Measurements from ENCODE around the gene OPRD1.
A peak's percentile ranks its signal among the peaks of the same experiment; 100 is the strongest.

Gene OPRD1

DNA sequence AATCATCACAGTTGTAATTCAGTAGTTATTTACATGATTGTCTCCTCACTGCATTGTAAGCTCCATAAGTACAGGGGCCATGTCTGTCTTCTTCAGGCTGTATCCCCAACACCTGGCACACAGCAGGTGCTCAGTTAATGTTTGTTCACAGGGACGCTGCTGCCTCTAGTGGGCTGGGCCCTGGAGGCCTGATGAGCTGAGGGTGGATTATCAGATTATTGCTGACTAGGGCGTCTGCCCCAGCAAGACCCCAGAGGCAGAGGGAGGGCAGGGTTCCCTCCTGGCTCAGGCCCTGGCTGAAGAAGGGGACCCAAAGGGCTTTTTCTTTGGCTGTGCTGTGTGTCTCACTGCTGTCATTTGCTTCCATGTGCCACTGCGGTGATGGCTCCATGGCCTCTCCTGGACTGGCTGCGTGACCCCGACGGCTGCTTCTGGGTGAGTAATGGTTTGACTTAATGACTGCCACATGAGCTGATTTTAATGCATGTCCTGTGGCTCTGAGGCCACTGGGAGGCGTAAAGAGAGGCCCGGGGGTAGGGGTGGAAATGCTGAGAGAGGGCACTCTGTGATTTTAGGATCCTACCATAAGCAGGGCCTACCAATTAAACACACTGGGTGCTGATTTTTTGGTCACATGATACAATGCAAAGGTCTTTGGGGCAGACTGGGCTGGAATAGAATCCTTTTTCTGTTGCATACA lies 81.6 kb downstream of the OPRD1 start:
- TF ChIP-seq TCF12 (IDR thresholded peaks at IDR 0.05; ENCODE audit: low read depth) (no peak), EP300 (IDR thresholded peaks at IDR 0.05; ENCODE audit: borderline replicate concordance) (no peak), CREB1 (IDR thresholded peaks at IDR 0.05; ENCODE audit: low read depth) (no peak), RAD21 (IDR thresholded peaks at IDR 0.05; ENCODE audit: low read depth) (peak; percentile 14; the same call in 1 of the 2 replicates), ZBTB7A (IDR thresholded peaks at IDR 0.05; ENCODE audit: low read depth) (no peak), CEBPB (IDR thresholded peaks at IDR 0.05) (no peak)
- TF ChIP-seq, protein P1, sequence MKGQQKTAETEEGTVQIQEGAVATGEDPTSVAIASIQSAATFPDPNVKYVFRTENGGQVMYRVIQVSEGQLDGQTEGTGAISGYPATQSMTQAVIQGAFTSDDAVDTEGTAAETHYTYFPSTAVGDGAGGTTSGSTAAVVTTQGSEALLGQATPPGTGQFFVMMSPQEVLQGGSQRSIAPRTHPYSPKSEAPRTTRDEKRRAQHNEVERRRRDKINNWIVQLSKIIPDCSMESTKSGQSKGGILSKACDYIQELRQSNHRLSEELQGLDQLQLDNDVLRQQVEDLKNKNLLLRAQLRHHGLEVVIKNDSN (IDR thresholded peaks at IDR 0.05): no peak

DNA sequence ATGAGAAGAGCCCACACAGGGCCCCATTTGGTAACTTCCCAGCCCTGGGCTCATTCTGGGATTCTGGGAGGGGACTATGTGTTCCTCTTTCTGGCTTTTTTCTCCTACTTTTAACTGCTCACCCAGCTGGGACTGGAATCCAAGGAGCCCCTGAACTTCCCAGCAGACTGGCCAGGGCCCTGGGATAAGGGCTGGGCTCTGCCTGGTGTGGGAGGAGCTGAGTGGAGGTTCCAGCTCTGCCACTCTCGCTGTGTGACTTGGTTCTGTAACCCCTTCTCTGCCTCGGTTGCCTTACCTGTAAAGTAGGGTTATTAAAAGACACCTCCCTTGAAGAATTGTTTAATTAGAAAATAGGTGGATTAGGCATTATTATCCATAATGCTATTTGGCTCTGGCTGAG lies 82.8 kb downstream of the OPRD1 start:
- TF ChIP-seq YY1 (IDR thresholded peaks at IDR 0.05; ENCODE audit: low read depth): no peak
- TF ChIP-seq NFIC (IDR thresholded peaks at IDR 0.05): no peak
- TF ChIP-seq ZBTB7A (IDR thresholded peaks at IDR 0.05; ENCODE audit: low read depth): no peak
- TF ChIP-seq RAD21 (IDR thresholded peaks at IDR 0.05; ENCODE audit: low read depth): no peak
- no peak for TF ChIP-seq CEBPB (IDR thresholded peaks at IDR 0.05)
- TF ChIP-seq TEAD4 (IDR thresholded peaks at IDR 0.05): no peak
- TF ChIP-seq CREB1 (IDR thresholded peaks at IDR 0.05; ENCODE audit: low read depth): no peak
- TF ChIP-seq, protein P1 (IDR thresholded peaks at IDR 0.05): no peak
- TF ChIP-seq, protein P2, sequence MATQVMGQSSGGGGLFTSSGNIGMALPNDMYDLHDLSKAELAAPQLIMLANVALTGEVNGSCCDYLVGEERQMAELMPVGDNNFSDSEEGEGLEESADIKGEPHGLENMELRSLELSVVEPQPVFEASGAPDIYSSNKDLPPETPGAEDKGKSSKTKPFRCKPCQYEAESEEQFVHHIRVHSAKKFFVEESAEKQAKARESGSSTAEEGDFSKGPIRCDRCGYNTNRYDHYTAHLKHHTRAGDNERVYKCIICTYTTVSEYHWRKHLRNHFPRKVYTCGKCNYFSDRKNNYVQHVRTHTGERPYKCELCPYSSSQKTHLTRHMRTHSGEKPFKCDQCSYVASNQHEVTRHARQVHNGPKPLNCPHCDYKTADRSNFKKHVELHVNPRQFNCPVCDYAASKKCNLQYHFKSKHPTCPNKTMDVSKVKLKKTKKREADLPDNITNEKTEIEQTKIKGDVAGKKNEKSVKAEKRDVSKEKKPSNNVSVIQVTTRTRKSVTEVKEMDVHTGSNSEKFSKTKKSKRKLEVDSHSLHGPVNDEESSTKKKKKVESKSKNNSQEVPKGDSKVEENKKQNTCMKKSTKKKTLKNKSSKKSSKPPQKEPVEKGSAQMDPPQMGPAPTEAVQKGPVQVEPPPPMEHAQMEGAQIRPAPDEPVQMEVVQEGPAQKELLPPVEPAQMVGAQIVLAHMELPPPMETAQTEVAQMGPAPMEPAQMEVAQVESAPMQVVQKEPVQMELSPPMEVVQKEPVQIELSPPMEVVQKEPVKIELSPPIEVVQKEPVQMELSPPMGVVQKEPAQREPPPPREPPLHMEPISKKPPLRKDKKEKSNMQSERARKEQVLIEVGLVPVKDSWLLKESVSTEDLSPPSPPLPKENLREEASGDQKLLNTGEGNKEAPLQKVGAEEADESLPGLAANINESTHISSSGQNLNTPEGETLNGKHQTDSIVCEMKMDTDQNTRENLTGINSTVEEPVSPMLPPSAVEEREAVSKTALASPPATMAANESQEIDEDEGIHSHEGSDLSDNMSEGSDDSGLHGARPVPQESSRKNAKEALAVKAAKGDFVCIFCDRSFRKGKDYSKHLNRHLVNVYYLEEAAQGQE (IDR thresholded peaks at IDR 0.05; ENCODE audit: low read depth): no peak
- no peak for TF ChIP-seq FOXM1 (IDR thresholded peaks at IDR 0.05; ENCODE audit: borderline replicate concordance, low read depth)
- TF ChIP-seq EGR1 (IDR thresholded peaks at IDR 0.05): no peak
- TF ChIP-seq TAF1 (IDR thresholded peaks at IDR 0.05; ENCODE audit: low read depth): no peak
- TF ChIP-seq TCF12 (IDR thresholded peaks at IDR 0.05; ENCODE audit: low read depth): no peak
- no peak for TF ChIP-seq EP300 (IDR thresholded peaks at IDR 0.05; ENCODE audit: borderline replicate concordance)
- TF ChIP-seq, protein P3, sequence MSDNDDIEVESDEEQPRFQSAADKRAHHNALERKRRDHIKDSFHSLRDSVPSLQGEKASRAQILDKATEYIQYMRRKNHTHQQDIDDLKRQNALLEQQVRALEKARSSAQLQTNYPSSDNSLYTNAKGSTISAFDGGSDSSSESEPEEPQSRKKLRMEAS (IDR thresholded peaks at IDR 0.05): no peak

DNA sequence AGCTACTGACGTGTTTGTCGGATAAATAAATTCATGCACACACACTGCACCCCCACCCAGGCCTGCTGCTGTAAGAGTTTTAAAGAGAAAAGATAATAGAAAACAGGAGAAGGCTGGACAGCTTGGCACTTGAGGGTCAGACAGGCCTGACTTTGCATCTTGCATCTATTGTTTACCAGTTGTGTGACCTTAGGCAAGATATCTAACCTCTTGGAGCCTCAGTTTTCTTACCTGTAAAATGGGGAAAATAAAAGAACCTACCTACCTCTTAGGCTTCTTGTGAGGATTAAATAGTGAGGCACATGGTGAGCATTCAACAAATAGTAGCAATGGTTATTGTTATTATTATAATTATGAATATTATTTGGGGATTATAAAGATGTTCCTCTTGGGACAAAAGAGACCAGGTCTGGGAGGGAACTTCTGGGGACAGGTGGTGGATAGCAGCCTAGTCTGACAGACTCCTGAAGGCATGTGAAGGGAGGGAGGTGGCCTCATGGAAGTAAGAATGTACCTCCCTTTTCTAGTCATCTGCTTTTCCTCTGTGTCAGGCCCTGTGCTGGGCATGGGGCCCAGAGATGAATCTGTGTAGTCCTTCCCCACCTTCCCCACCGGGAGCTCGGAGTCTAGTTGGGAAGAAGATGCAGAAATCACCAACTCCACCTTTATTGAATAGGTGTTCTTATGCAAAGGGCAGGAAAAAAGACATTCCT lies 84.1 kb downstream of the OPRD1 start:
- TF ChIP-seq TEAD4 (IDR thresholded peaks at IDR 0.05) (no peak), CREB1 (IDR thresholded peaks at IDR 0.05; ENCODE audit: low read depth) (no peak), NFIC (IDR thresholded peaks at IDR 0.05) (no peak), YY1 (IDR thresholded peaks at IDR 0.05; ENCODE audit: low read depth) (no peak), CEBPB (IDR thresholded peaks at IDR 0.05) (no peak), RAD21 (IDR thresholded peaks at IDR 0.05; ENCODE audit: low read depth) (no peak), EGR1 (IDR thresholded peaks at IDR 0.05) (no peak), ZBTB7A (IDR thresholded peaks at IDR 0.05; ENCODE audit: low read depth) (no peak)
- TF ChIP-seq, protein P3 (IDR thresholded peaks at IDR 0.05): no peak

DNA sequence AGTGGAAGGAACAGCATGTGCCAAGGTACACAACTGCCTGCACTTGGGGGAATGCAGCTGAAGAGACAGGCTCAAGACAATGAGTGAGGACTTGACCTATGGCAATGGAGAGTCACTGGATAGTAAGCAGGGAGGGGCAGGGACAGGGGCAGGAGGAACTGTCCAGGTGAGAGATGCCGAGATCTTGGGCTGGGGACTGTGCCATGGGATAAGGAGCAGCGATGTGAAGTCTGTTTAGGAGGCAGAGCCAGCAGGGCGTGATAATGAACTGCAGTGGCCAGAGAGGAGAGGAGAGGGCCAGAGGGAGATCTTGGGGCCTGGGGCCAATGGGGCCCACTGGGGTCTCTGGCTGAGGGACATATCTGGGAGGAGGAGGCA lies 84.6 kb downstream of the OPRD1 start:
- TF ChIP-seq CREB1 (IDR thresholded peaks at IDR 0.05; ENCODE audit: low read depth) (no peak), EGR1 (IDR thresholded peaks at IDR 0.05) (no peak), TCF12 (IDR thresholded peaks at IDR 0.05; ENCODE audit: low read depth) (no peak), ZBTB7A (IDR thresholded peaks at IDR 0.05; ENCODE audit: low read depth) (no peak)
- TF ChIP-seq, protein P3 (IDR thresholded peaks at IDR 0.05): no peak

DNA sequence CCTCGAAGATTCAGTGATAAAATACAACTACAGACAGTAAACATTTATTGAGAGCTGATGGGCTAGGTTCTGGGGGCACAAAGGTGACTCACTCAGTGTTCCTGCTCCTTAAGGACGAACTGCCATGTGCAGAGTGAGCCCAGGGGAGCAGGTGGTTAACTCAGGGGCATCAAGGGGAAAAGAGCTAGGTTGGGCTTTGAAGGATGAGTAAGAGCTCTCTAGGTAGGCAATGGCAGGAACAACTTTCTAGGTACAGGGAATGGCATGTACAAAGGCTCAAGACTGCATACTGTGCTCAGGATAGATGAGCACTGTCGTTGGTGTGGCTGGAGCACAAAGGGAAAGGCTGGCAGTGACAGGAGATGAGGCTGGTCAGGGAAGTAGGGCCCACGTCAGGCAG lies 85.8 kb downstream of the OPRD1 start:
- TF ChIP-seq EP300 (IDR thresholded peaks at IDR 0.05; ENCODE audit: borderline replicate concordance) (no peak), CREB1 (IDR thresholded peaks at IDR 0.05; ENCODE audit: low read depth) (no peak), YY1 (IDR thresholded peaks at IDR 0.05; ENCODE audit: low read depth) (no peak), ZBTB7A (IDR thresholded peaks at IDR 0.05; ENCODE audit: low read depth) (no peak), NFIC (IDR thresholded peaks at IDR 0.05) (no peak), CEBPB (IDR thresholded peaks at IDR 0.05) (no peak), TEAD4 (IDR thresholded peaks at IDR 0.05) (no peak), TAF1 (IDR thresholded peaks at IDR 0.05; ENCODE audit: low read depth) (no peak), RAD21 (IDR thresholded peaks at IDR 0.05; ENCODE audit: low read depth) (no peak), TCF12 (IDR thresholded peaks at IDR 0.05; ENCODE audit: low read depth) (no peak), FOXM1 (IDR thresholded peaks at IDR 0.05; ENCODE audit: borderline replicate concordance, low read depth) (no peak), EGR1 (IDR thresholded peaks at IDR 0.05) (no peak)
- TF ChIP-seq, protein P3 (IDR thresholded peaks at IDR 0.05): no peak
- TF ChIP-seq, protein P2 (IDR thresholded peaks at IDR 0.05; ENCODE audit: low read depth): no peak
- TF ChIP-seq, protein P1 (IDR thresholded peaks at IDR 0.05): no peak

Measured in Ishikawa (cell line).